ENCODE measurements around the gene AGAP2.

DNA sequence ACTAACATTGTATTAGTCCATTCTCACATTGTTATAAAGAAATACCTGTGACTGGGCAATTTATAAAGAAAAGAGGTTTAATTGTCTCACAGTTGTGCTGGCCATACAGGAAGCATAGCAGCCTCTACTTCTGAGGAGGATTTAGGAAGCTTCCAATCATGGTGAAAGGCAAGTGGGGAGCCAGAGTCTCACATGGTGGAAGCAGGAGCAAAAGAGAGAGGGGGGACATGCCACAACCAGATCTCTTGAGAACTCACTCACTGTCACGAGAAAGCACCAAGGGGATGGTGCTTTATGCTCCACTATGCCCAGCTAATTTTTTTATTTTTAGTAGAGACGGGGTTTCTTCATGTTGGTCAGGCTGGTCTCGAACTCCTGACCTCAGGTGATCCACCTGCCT, 31.3 kb downstream of the AGAP2 start:
- TF ChIP-seq, protein P1, sequence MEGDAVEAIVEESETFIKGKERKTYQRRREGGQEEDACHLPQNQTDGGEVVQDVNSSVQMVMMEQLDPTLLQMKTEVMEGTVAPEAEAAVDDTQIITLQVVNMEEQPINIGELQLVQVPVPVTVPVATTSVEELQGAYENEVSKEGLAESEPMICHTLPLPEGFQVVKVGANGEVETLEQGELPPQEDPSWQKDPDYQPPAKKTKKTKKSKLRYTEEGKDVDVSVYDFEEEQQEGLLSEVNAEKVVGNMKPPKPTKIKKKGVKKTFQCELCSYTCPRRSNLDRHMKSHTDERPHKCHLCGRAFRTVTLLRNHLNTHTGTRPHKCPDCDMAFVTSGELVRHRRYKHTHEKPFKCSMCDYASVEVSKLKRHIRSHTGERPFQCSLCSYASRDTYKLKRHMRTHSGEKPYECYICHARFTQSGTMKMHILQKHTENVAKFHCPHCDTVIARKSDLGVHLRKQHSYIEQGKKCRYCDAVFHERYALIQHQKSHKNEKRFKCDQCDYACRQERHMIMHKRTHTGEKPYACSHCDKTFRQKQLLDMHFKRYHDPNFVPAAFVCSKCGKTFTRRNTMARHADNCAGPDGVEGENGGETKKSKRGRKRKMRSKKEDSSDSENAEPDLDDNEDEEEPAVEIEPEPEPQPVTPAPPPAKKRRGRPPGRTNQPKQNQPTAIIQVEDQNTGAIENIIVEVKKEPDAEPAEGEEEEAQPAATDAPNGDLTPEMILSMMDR (conservative IDR thresholded peaks at IDR 0.05 in 1 of 2, IDR thresholded peaks at IDR 0.05 in 1 of 2; ENCODE audit: extremely low read depth in 1 of 2, insufficient read depth in 1 of 2, low read depth in 1 of 2, low read length in 2 of 2) = no peak
- no peak for TF ChIP-seq EZH2 (IDR thresholded peaks at IDR 0.05; ENCODE audit: borderline replicate concordance, low read length)
